Neutrophil (primary cell): ENCODE measurements around the gene EN1.

ENCODE experiments used
- H3K27ac ChIP-seq: fragments of 200-600 bp; sonication (generic); 2 replicates; pipeline ENCODE4 v1.5.1; 2016; ENCODE audit warnings: mild to moderate bottlenecking, moderate library complexity
- H3K27me3 ChIP-seq: fragments of 200-600 bp; sonication (generic); 2 replicates; pipeline ENCODE4 v1.6.0; 2016; ENCODE audit warnings: mild to moderate bottlenecking
- H3K36me3 ChIP-seq: fragments of 200-600 bp; sonication (generic); 2 replicates; pipeline ENCODE4 v1.5.1; 2017
- H3K4me1 ChIP-seq, 2 experiments: fragments of 200-600 bp in 1 of 2; sonication (generic) in 1 of 2; 1 replicate in 1 of 2; 2 replicates in 1 of 2; pipeline versions ENCODE4 v1.5.1 to v1.6.1; 2013 to 2016; ENCODE audit warnings: low read depth in 1 of 2, low read length in 1 of 2, mild to moderate bottlenecking in 1 of 2, moderate library complexity in 1 of 2; ENCODE audit not compliant: control insufficient read depth in 1 of 2, insufficient read depth in 1 of 2
- H3K4me3 ChIP-seq, 2 experiments: fragments of 200-600 bp in 1 of 2; sonication (generic) in 1 of 2; 1 replicate in 1 of 2; 2 replicates in 1 of 2; pipeline ENCODE4 v1.5.1; 2013 to 2016; ENCODE audit warnings: low read depth in 1 of 2, low read length in 1 of 2, mild to moderate bottlenecking in 1 of 2, moderate library complexity in 1 of 2
- H3K9me3 ChIP-seq: fragments of 200-600 bp; sonication (generic); 2 replicates; pipeline ENCODE4 v1.5.1; 2016
- CTCF ChIP-seq: fragments of 200-600 bp; sonication (generic); IDR thresholded peaks from 2 replicates; pipeline ENCODE4 v1.5.1; 2016; ENCODE audit warnings: antibody characterized with exemption

EN1 gene

GRCh38 chr2:118859157-118859770 lies 11.8 kb upstream of the EN1 start:
- peaks cover 7 to 9% of the 10 kb centered on the region in 2 experiments for H3K4me1 ChIP-seq
- TF ChIP-seq CTCF, result no peak
- no peak overlapping the region for H3K27ac ChIP-seq
- no peaks in the 10 kb centered on the region for H3K9me3 ChIP-seq
- H3K4me3 ChIP-seq, result no peak overlapping the region
- peaks cover 100% of the 10 kb centered on the region for H3K27me3 ChIP-seq
- H3K36me3 ChIP-seq, result no peaks in the 10 kb centered on the region

- no peak for TF ChIP-seq CTCF
- peaks cover 100% of the 10 kb centered on the region for H3K27me3 ChIP-seq
- no peak overlapping the region for H3K27ac ChIP-seq
- no peak overlapping the region for H3K4me3 ChIP-seq
- H3K36me3 ChIP-seq, result no peaks in the 10 kb centered on the region
- H3K9me3 ChIP-seq, result no peaks in the 10 kb centered on the region
- peaks cover 7 to 9% of the 10 kb centered on the region in 2 experiments for H3K4me1 ChIP-seq
Measured at GRCh38 chr2:118858485-118859156, 11.2 kb upstream of the EN1 start.

GRCh38 chr2:118857677-118858484 lies 10.4 kb upstream of the EN1 start:
- Histone ChIP-seq H3K27ac (no peak overlapping the region), H3K4me1 (peaks cover 7 to 9% of the 10 kb centered on the region in 2 experiments), H3K4me3 (no peak overlapping the region), H3K9me3 (no peaks in the 10 kb centered on the region), H3K27me3 (peaks cover 100% of the 10 kb centered on the region), H3K36me3 (no peaks in the 10 kb centered on the region)
- TF ChIP-seq CTCF, result no peak

GRCh38 chr2:118856978-118857676 lies 9.7 kb upstream of the EN1 start:
- no peak overlapping the region for H3K27ac ChIP-seq
- H3K9me3 ChIP-seq, result no peaks in the 10 kb centered on the region
- peaks cover 7 to 9% of the 10 kb centered on the region in 2 experiments for H3K4me1 ChIP-seq
- H3K4me3 ChIP-seq, result no peak overlapping the region
- H3K36me3 ChIP-seq, result no peaks in the 10 kb centered on the region
- H3K27me3 ChIP-seq, result peaks cover 100% of the 10 kb centered on the region
- no peak for TF ChIP-seq CTCF

GRCh38 chr2:118856330-118856977 lies 9.0 kb upstream of the EN1 start:
- peaks cover 7 to 9% of the 10 kb centered on the region in 2 experiments for H3K4me1 ChIP-seq
- H3K9me3 ChIP-seq, result no peaks in the 10 kb centered on the region
- no peak overlapping the region for H3K27ac ChIP-seq
- H3K36me3 ChIP-seq, result no peaks in the 10 kb centered on the region
- no peak overlapping the region for H3K4me3 ChIP-seq
- no peak for TF ChIP-seq CTCF
- peaks cover 100% of the 10 kb centered on the region for H3K27me3 ChIP-seq
